MG63 (cell line): ENCODE measurements around the gene PTRHD1. TPM values are rescaled to one million over a fixed set of nuclear protein-coding genes. Genes with fewer than 3 reads are reported as not detected.

ENCODE experiments used
- DNase-seq: peaks from one replicate; pipeline ENCODE4 v3.0.0-alpha.2; 2020
- H3K27me3 ChIP-seq: fragments of 250-450 bp; sonication (Bioruptor Pico); 2 replicates; pipeline ENCODE4 v1.5.1; 2020; ENCODE audit warnings: mild to moderate bottlenecking, moderate library complexity
- H3K36me3 ChIP-seq: fragments of 250-450 bp; sonication (Bioruptor Pico); 2 replicates; pipeline ENCODE4 v1.5.1; 2020; ENCODE audit warnings: mild to moderate bottlenecking, moderate library complexity
- H3K4me3 ChIP-seq: fragments of 250-450 bp; sonication (Bioruptor Pico); 2 replicates; pipeline ENCODE4 v1.5.1; 2020; ENCODE audit warnings: mild to moderate bottlenecking, moderate library complexity
- H3K9me3 ChIP-seq: fragments of 250-450 bp; sonication (Bioruptor Pico); 2 replicates; pipeline ENCODE4 v1.5.1; 2020; ENCODE audit warnings: mild to moderate bottlenecking, moderate library complexity
- total RNA-seq: library from RNA; depleted of rRNA; stranded (reverse); fragments of >200 nt; shearing (Covaris generic); gene quantifications from 2 replicates; pipeline ENCODE4 v1.2.3, GENCODE V29; 2014; ENCODE audit warnings: low replicate concordance; rRNA removed

PTRHD1 gene
- total RNA-seq, 1 experiment from 2014 or later = 28.6 TPM

DNA sequence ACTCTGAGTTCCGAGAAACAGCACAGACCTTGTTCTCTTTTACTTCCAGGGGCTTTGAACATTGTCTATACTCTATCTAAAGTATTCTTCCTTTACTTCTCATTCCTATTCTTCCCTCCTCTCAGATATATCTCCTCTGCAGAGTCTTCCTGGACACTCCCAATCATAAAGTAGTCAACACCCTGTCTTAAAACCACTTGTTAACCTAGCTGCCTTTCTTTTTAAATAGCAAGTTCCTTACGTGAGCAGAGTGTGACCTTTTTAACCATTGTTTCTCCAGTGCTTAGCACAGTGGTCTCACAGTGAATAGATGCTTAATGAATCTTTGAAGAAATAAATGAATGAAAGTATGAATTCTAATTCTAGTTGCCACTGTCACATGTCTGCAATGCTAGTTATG is 47.4 kb downstream of the PTRHD1 start:
- no peak for DNase-seq
- Histone ChIP-seq H3K4me3 (no peak overlapping the region), H3K9me3 (no peaks in the 10 kb centered on the region), H3K36me3 (no peaks in the 10 kb centered on the region), H3K27me3 (no peaks in the 10 kb centered on the region)

DNA sequence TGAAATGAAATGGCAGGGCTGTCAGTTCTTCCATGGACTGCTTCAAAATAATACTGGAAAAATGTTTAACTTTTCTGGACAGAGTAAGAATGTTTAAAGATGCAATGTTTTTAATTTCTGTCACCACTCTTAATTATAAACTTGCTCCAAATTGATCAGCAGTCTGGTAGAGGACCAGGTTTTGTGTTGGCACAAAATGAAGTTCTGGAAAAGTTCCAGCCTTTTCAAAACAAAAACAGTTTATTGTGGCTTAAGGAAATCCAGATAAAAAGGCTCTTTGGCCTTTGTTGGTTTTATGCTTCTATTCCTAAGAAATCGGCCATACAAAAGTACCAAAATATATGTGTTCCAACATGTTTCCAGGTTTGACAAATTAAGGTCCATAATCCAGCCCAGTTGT is 48.8 kb downstream of the PTRHD1 start:
- Histone ChIP-seq H3K36me3 (no peaks in the 10 kb centered on the region), H3K9me3 (no peaks in the 10 kb centered on the region), H3K27me3 (no peaks in the 10 kb centered on the region), H3K4me3 (no peak overlapping the region)
- no peak for DNase-seq

DNA sequence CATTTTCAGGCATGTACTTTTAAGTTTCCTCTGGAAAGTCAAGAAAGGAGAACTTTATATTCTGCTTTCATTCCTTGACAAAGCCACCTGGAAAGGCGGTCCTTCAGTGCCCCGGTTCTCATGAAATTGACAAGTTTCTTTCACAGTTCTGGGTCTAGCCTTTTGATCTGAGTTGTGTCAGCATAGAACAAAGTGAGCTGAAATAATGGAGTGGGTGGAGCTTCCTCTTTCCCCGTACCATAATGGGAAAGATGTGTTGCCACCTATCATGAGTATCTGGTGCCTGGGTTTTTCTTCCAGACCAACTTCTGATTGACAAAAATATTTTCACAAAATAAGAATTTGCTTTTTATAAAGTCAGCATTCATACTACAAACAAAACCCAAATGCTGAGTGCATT is 49.3 kb downstream of the PTRHD1 start:
- Histone ChIP-seq H3K27me3 (no peaks in the 10 kb centered on the region), H3K4me3 (no peak overlapping the region), H3K9me3 (no peaks in the 10 kb centered on the region), H3K36me3 (no peaks in the 10 kb centered on the region)
- DNase-seq = no peak

DNA sequence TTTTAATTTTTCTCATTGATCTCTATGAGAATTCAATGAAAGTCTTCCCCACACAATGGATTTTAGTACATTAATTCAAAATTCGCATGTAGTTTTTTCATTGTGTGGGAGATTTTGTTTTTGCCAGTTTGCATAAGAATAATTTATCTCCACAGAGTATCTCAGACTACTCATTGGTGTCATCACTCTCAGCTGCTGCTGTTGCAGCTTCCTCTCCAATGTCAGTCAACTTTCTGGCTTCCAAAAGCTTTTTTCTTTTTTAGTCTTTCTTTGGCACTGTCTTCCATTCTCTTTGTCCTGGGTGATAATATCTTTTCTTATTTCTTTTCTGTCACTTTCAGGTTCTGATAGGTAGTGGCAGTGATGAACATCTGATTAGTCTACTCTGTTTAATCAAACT is 50.5 kb downstream of the PTRHD1 start:
- Histone ChIP-seq H3K27me3 (no peaks in the 10 kb centered on the region), H3K9me3 (no peaks in the 10 kb centered on the region), H3K4me3 (no peak overlapping the region), H3K36me3 (no peaks in the 10 kb centered on the region)
- no peak for DNase-seq

DNA sequence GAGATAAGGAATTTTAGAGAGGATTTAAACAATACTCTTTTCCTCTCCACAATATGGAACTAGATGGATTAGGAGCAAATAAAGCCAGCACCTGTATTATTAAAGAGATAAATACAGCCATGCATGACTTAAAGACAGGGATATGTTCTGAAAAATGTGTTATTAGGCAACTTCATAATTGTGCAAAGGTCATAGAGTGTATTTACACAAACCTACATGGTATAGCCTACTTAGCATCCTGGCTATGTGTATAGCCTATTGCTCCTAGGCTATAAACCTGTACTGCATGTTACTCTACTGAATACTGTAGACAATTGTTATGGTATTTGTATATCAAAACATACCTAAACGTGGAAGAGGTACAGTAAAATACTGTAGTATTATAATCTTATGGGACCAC is 53.0 kb downstream of the PTRHD1 start:
- no peaks in the 10 kb centered on the region for H3K36me3 ChIP-seq
- DNase-seq = no peak
- no peaks in the 10 kb centered on the region for H3K27me3 ChIP-seq
- H3K4me3 ChIP-seq = no peak overlapping the region
- no peaks in the 10 kb centered on the region for H3K9me3 ChIP-seq

Other genes with a start within 250 kb of the PTRHD1 start
- gene CENPO, start within 50 bp of the PTRHD1 start, total RNA-seq = 18.3 and 25.5 TPM in 2 replicates
- 6.7 and 6.9 TPM in 2 replicates for gene ADCY3, start 126.8 kb upstream of the PTRHD1 start, total RNA-seq
- 0.59 and 0.96 TPM in 2 replicates for gene DNAJC27, start 178.6 kb upstream of the PTRHD1 start, total RNA-seq
- 0.17 and 0.43 TPM in 2 replicates for gene EFR3B, start 248.7 kb upstream of the PTRHD1 start, total RNA-seq